Ovary (tissue), 9 donors: ENCODE measurements around the gene GRAMD1B. TPM values are rescaled to one million over a fixed set of nuclear protein-coding genes. Genes with fewer than 3 reads are reported as not detected.

Source experiments
- DNase-seq, 5 donors: peaks; one replicate each; pipeline ENCODE4 v3.0.0-alpha.2; 2019 to 2020
- H3K27ac ChIP-seq, 2 donors: fragments of 200-600 bp; one replicate each; pipeline versions ENCODE4 v1.5.1 to v1.8.0; 2019 to 2022
- H3K27me3 ChIP-seq: fragments of 200-600 bp; one replicate; pipeline ENCODE4 v1.8.0; 2022
- H3K36me3 ChIP-seq: fragments of 200-600 bp; sonication (generic); one replicate; pipeline ENCODE4 v1.5.1; 2019
- H3K4me1 ChIP-seq: one replicate; pipeline ENCODE4 v1.8.1; 2013; ENCODE audit warnings: mild to moderate bottlenecking, moderate library complexity; ENCODE audit not compliant: insufficient read depth
- H3K4me3 ChIP-seq: fragments of 200-600 bp; sonication (generic); one replicate; pipeline ENCODE4 v1.5.1; 2017
- H3K9me3 ChIP-seq, 2 donors: fragments of 200-600 bp in 1 of 2; sonication (generic) in 1 of 2; one replicate each; pipeline versions ENCODE4 v1.5.1 to v1.8.1; 2013 to 2019; ENCODE audit warnings: mild to moderate bottlenecking in 1 of 2, moderate library complexity in 1 of 2
- EP300 ChIP-seq: sonication (generic); formaldehyde crosslinking; IDR thresholded peaks from one replicate; pipeline ENCODE4 v1.6.1; 2017; ENCODE audit warnings: antibody characterized with exemption
- POLR2A ChIP-seq: fragments of 450-650 bp; IDR thresholded peaks from one replicate; pipeline ENCODE4 v1.6.1; 2017; ENCODE audit warnings: antibody characterized with exemption, mild to moderate bottlenecking, moderate library complexity
- WGBS, 3 donors: extraction: QIAGEN DNeasy Blood & Tissue Kit in 1 of 3; methylation state at CpG; one replicate each; pipeline versions ENCODE4 v1.1.5 to v1.1.7; 2013 to 2017; 5-methylcytosine and 5-hydroxymethylcytosine counted together
- intact Hi-C, 4 donors: fragments of 100-400 bp; cut with DNase I; formaldehyde crosslinking; loops; one replicate each; pipeline versions ENCODE4 v1.11.0 to v1.15.1; 2022 to 2023
- polyA plus RNA-seq, 2 donors: library from polyadenylated mRNA; stranded (reverse); fragments of 200-250 nt in 1 of 2; fragments of 350-450 nt in 1 of 2; fragmentation: Illumina TruSeq in 1 of 2; extraction: RNeasy Lipid Tissue Mini Kit (QIAGEN cat#74804) in 1 of 2; gene quantifications; one replicate each; pipeline ENCODE4 v1.2.3, GENCODE V29; 2013 to 2014
- total RNA-seq, 7 donors: library from RNA; depleted of rRNA in 2 of 7; stranded (reverse); fragments of >200 nt in 2 of 7; fragmentation: NEBNext Ultra II Directional in 3 of 7; extraction: Animal tissue kit (Norgen Biotek cat#: 25700) in 3 of 7; gene quantifications; one replicate each; pipeline versions ENCODE4 v1.1.0 to v1.2.4, GENCODE V29; 2016 to 2023
- TF ChIP-seq, protein P1 (sequence below), 3 donors: fragments of 450-650 bp in 2 of 3; fragments of 200-600 bp in 1 of 3; IDR thresholded peaks; one replicate each; pipeline versions ENCODE4 v1.5.1 to v1.8.0; 2016 to 2022; ENCODE audit warnings: antibody characterized with exemption in 3 of 3, mild to moderate bottlenecking in 1 of 3
- donor health status: DM: no; HTN: no; CAD: no; lungs with moderate emphysema.
- donor health status: DM: no; HTN: no; CAD: no.
- donor health status: Bipolar disorder and iron deficiency.
- donor health status: DM: yes; HTN: yes; CAD: no.
- donor health status: DM: no; HTN: no; CAD: no.
- donor health status: DM: yes; HTN: yes; CAD: no.

GRAMD1B gene
- total and polyA plus RNA-seq, 9 donors, result 10.8 to 185 (median 25.4) TPM

DNA sequence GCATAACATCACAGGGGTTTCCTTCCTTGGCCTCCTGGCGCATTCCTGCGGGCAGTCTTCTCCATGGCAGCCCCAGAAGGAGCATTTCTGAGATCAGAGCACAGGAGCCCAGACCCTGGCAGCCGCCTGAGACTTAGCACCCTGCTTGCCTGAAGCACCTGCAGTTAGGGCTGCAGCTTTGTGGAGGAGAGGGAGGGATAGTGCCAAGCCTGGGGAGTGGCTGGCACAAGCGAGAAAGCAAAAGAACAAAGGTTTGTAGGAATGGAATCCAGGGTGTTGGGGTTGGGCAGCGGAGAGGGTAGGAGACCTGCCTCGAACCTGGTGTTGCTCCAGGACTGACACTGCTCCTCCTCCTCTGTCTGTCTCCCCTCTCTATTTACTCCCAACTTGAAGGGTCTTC is 157.5 kb downstream of the GRAMD1B start:
- 91 to 99% (median 97%) methylated on average over 6 of the region's 6 CpGs for WGBS, 3 donors
- intact Hi-C loops, result loop anchor here in 1 of 4 donors (10.0 kb wide), 1 partner anchor 117 kb away; no protein-coding TSS in a partner anchor

DNA sequence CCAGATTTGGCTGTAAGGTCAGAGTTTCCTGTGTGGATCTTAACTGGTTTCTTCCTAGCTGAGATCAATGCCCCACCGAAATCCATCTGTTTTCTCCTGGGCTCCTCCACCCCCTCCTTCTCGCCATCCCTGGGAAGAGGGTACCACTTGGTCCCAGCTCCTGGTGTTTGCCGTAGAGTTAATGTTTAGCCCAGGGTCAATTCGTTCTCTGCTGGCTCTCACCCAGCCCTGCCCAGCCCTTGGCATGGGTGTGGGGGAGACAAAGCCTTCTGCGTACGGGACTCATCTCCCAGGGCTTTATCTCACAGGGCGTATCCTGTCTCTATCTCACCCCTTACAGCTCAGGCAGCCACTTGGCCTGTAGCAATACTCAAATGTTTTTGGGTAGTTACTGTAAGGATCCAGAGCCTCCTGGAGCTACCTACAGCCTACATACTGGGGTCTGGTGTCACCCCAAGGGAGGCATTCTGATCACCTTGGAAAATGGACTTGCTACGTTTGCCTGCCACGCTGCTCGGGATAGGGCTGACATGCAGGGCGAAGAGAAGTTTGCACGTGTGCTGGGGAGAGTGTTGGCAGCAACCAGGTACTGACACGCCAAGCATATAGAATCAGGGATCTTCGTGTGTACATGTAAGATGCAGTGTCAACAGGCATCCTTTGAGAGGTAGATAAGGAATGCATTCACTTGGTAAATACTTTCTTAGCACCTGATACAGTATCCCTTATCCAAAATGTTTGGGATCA is 158.2 kb downstream of the GRAMD1B start:
- 83 to 91% (median 86%) methylated on average over 14 of the region's 14 CpGs for WGBS, 3 donors
- no peak for DNase-seq
- H3K27ac ChIP-seq, result no peak overlapping the region

More for the DNA sequence above, 157.5 kb downstream of the GRAMD1B start:
- H3K36me3 ChIP-seq, result no peaks in the 10 kb centered on the region
- DNase-seq, result no peak
- no peaks in the 10 kb centered on the region for H3K27me3 ChIP-seq
- no peak overlapping the region for H3K27ac ChIP-seq
- peaks cover 2% of the 10 kb centered on the region for H3K4me1 ChIP-seq
- H3K4me3 ChIP-seq, result no peak overlapping the region
- TF ChIP-seq EP300, result no peak
- TF ChIP-seq, protein P1, sequence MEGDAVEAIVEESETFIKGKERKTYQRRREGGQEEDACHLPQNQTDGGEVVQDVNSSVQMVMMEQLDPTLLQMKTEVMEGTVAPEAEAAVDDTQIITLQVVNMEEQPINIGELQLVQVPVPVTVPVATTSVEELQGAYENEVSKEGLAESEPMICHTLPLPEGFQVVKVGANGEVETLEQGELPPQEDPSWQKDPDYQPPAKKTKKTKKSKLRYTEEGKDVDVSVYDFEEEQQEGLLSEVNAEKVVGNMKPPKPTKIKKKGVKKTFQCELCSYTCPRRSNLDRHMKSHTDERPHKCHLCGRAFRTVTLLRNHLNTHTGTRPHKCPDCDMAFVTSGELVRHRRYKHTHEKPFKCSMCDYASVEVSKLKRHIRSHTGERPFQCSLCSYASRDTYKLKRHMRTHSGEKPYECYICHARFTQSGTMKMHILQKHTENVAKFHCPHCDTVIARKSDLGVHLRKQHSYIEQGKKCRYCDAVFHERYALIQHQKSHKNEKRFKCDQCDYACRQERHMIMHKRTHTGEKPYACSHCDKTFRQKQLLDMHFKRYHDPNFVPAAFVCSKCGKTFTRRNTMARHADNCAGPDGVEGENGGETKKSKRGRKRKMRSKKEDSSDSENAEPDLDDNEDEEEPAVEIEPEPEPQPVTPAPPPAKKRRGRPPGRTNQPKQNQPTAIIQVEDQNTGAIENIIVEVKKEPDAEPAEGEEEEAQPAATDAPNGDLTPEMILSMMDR (IDR thresholded peaks at IDR 0.05), result no peak
- TF ChIP-seq POLR2A, result no peak
- H3K9me3 ChIP-seq, result no peaks in the 10 kb centered on the region

DNA sequence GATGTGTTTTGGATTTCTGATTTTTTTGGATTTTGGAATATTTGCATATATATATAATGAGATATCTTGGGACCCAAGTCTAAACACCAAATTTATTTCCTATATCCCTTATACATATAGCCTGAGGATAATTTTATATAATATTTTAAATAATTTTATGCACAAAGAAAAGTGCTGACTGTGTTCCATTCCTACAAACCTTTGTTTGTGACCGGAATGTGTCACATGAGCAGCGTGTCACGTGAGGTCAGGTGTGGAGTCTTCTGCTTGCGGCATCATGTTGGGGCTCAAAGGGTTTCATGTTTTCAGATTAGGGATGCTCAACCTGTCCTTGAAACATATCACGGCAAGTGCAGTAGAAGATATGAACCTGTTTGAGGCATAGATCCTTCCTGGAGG is 158.8 kb downstream of the GRAMD1B start:
- Histone ChIP-seq H3K36me3 (no peaks in the 10 kb centered on the region), H3K27ac (no peak overlapping the region), H3K4me3 (no peak overlapping the region), H3K27me3 (no peaks in the 10 kb centered on the region), H3K4me1 (peaks cover 2% of the 10 kb centered on the region), H3K9me3 (no peaks in the 10 kb centered on the region)
- intact Hi-C loops, result loop anchor here in 1 of 4 donors (10.0 kb wide), 1 partner anchor 116 kb away; no protein-coding TSS in a partner anchor
- WGBS, 3 donors, result 87 to 90% (median 87%) methylated on average over 5 of the region's 5 CpGs
- no peak for DNase-seq
- TF ChIP-seq EP300 (no peak), POLR2A (no peak)
- TF ChIP-seq, protein P1 (IDR thresholded peaks at IDR 0.05), result no peak

More for the DNA sequence above, 158.2 kb downstream of the GRAMD1B start:
- H3K4me3 ChIP-seq, result no peak overlapping the region
- intact Hi-C loops, result loop anchor here in 1 of 4 donors (10.0 kb wide), 1 partner anchor 117 kb away; no protein-coding TSS in a partner anchor
- H3K4me1 ChIP-seq, result peaks cover 2% of the 10 kb centered on the region
- no peaks in the 10 kb centered on the region for H3K9me3 ChIP-seq
- TF ChIP-seq, protein P1 (IDR thresholded peaks at IDR 0.05), result no peak
- no peak for TF ChIP-seq POLR2A
- H3K36me3 ChIP-seq, result no peaks in the 10 kb centered on the region
- H3K27me3 ChIP-seq, result no peaks in the 10 kb centered on the region

DNA sequence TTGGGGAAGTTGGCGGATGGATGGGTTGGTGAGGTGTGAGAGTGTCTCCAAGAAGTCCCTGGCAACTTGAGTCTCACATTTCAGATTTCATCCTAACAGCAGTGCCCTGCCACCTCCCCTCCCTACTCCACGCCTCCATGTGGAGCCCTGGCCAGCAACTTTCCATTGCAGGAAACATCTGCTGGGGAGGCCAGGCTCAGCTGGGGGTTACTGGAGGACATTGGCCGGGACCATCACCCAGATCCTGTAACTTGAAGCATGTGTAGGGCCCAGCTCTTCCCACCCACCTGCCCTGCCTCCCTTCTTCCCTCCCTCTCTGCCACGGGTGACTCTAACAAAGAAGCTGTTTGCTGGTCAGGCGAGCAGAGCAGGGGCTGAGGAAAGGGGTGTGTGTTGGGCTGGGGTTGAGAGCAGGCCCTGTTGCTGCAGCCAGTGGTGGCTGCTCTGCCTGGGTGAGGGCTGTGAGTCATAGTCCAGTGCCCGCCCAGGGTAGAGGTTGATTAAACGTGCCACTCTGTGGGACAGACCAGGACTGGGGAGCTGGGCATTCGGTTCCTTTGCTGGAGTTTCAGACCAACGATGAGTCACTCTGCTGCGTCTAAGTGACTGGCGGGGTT is 160.3 kb downstream of the GRAMD1B start:
- Histone ChIP-seq H3K36me3 (no peaks in the 10 kb centered on the region), H3K9me3 (no peaks in the 10 kb centered on the region), H3K4me3 (no peak overlapping the region), H3K27me3 (no peaks in the 10 kb centered on the region), H3K27ac (no peak overlapping the region), H3K4me1 (peaks cover 2% of the 10 kb centered on the region)
- WGBS, 3 donors, result 58 to 64% (median 58%) methylated on average over 11 of the region's 11 CpGs
- DNase-seq, result no peak
- intact Hi-C loops, result no loop called here
- TF ChIP-seq POLR2A (no peak), EP300 (no peak)
- TF ChIP-seq, protein P1 (IDR thresholded peaks at IDR 0.05), result no peak
